HepG2 (cell line): ENCODE data around the gene NPPA. TPM values are rescaled to one million over a fixed set of nuclear protein-coding genes. Genes with fewer than 3 reads are reported as not detected.

Source experiments
- CREM ChIP-seq, 2 experiments: sonication (generic) in 1 of 2; formaldehyde crosslinking in 1 of 2; IDR thresholded peaks; 2 replicates each; pipeline versions ENCODE4 v1.4.0 to v1.6.1; 2016 to 2020; ENCODE audit warnings: antibody characterized with exemption in 1 of 2, mild to moderate bottlenecking in 1 of 2, missing genetic modification reagents in 1 of 2
- DMTF1 ChIP-seq: sonication (generic); formaldehyde crosslinking; IDR thresholded peaks from 2 replicates; pipeline ENCODE4 v1.4.0; 2020; ENCODE audit warnings: mild to moderate bottlenecking, missing genetic modification reagents
- ETV6 ChIP-seq: sonication (generic); formaldehyde crosslinking; conservative IDR thresholded peaks from 2 replicates; pipeline ENCODE4 v1.4.0; 2020; ENCODE audit warnings: missing genetic modification reagents
- FOXJ3 ChIP-seq: sonication (generic); formaldehyde crosslinking; IDR thresholded peaks from 2 replicates; pipeline ENCODE4 v1.4.0; 2020; ENCODE audit warnings: missing genetic modification reagents, mild to moderate bottlenecking, borderline replicate concordance
- GATAD1 ChIP-seq: IDR thresholded peaks from 2 replicates; pipeline ENCODE4 v1.6.1; 2016; ENCODE audit warnings: missing genetic modification reagents, missing compliant biosample characterization
- RERE ChIP-seq: IDR thresholded peaks from 2 replicates; pipeline ENCODE4 v1.6.1; 2016; ENCODE audit warnings: low read depth, missing genetic modification reagents, missing compliant biosample characterization
- TRIM22 ChIP-seq: fragments of 450-650 bp; IDR thresholded peaks from 2 replicates; pipeline ENCODE4 v1.6.1; 2017
- YEATS2 ChIP-seq: sonication (generic); formaldehyde crosslinking; IDR thresholded peaks from 2 replicates; pipeline ENCODE4 v1.4.0; 2020; ENCODE audit warnings: missing genetic modification reagents, borderline replicate concordance
- YEATS4 ChIP-seq: sonication (generic); formaldehyde crosslinking; IDR thresholded peaks from 2 replicates; pipeline ENCODE4 v1.4.0; 2020; ENCODE audit warnings: missing genetic modification reagents, borderline replicate concordance
- ZBTB38 ChIP-seq: sonication (generic); formaldehyde crosslinking; IDR thresholded peaks from 2 replicates; pipeline ENCODE4 v1.5.1; 2020; ENCODE audit warnings: mild to moderate bottlenecking, missing genetic modification reagents
- ZNF275 ChIP-seq: sonication (generic); formaldehyde crosslinking; IDR thresholded peaks from 2 replicates; pipeline ENCODE4 v1.8.0; 2022; ENCODE audit warnings: missing genetic modification reagents, mild to moderate bottlenecking, inconsistent platforms, borderline replicate concordance
- ZNF280B ChIP-seq: sonication (generic); formaldehyde crosslinking; IDR thresholded peaks from 2 replicates; pipeline ENCODE4 v1.5.0; 2020; ENCODE audit warnings: missing genetic modification reagents, mild to moderate bottlenecking, borderline replicate concordance
- ZNF839 ChIP-seq: sonication (generic); formaldehyde crosslinking; IDR thresholded peaks from 2 replicates; pipeline ENCODE4 v1.4.0; 2020; ENCODE audit warnings: missing genetic modification reagents, mild to moderate bottlenecking, borderline replicate concordance
- polyA plus RNA-seq, 8 experiments: library from polyadenylated mRNA; depleted of rRNA in 3 of 8; stranded (reverse) in 7 of 8; unstranded in 1 of 8; fragments of >200 nt; fragmentation: Illumina TruSeq in 4 of 8; extraction: Trizol in 4 of 8; gene quantifications; 2 replicates each; pipeline versions ENCODE4 v1.2.1 to v1.2.3, GENCODE V29; 2011 to 2016; ENCODE audit warnings: low read depth in 4 of 8, missing spikeins in 1 of 8, mixed read lengths in 1 of 8; ENCODE audit not compliant: insufficient read depth in 1 of 8
- total RNA-seq, 5 experiments: library from RNA; depleted of rRNA; stranded (reverse); fragments of >200 nt; fragmentation: Illumina TruSeq; extraction: Trizol; gene quantifications; 2 replicates each; pipeline ENCODE4 v1.2.3, GENCODE V29; 2016; ENCODE audit warnings: low read depth in 1 of 5

The NPPA gene
- total and polyA plus RNA-seq, 2 of the 13 experiments (the other 11 are each of a cell fraction or from before 2014, with no cell fraction given) = not detected

- TF ChIP-seq ZNF280B (CRISPR knock-in tag) = 0 out of 2 replicates have a peak, but pooled peaks have one; percentile 9
- peak; percentile 92 for TF ChIP-seq FOXJ3
- peak; percentile 43; the same call in 1 of the 2 replicates for TF ChIP-seq GATAD1
- TF ChIP-seq ZBTB38 (CRISPR knock-in tag) = peak; percentile 8; the same call in 1 of the 2 replicates
- TF ChIP-seq DMTF1 (CRISPR knock-in tag) = no peak
- TF ChIP-seq ETV6 (CRISPR knock-in tag) = no peak
- TF ChIP-seq ZNF839 (CRISPR knock-in tag) = no peak
- peak; percentile 69; the same call in 1 of the 2 replicates for TF ChIP-seq RERE
- peak; percentile 71 for TF ChIP-seq YEATS4 (CRISPR knock-in tag)
- TF ChIP-seq CREM (IDR thresholded peaks at IDR 0.05) = peak; percentile 83
- TF ChIP-seq CREM (CRISPR knock-in tag; IDR thresholded peaks at IDR 0.05) = no peak
- TF ChIP-seq YEATS2 (CRISPR knock-in tag) = peak; percentile 2; the same call in 1 of the 2 replicates
- TF ChIP-seq ZNF275 = 0 out of 2 replicates have a peak, but pooled peaks have one; percentile 52
- TF ChIP-seq TRIM22 = no peak
Observed at GRCh38 chr1:11842154-11843041, 5.2 kb downstream of the NPPA start (continued).
